Endothelial cell of umbilical vein (primary cell): ENCODE results near the gene RNF214. TPM values are rescaled to one million over a fixed set of nuclear protein-coding genes. Genes with fewer than 3 reads are reported as not detected.

Experiments used
- BruUV-seq: library from RNA; stranded (reverse); fragments of 400-500 nt; replicated peaks from 2 replicates; lab custom pipeline; 2021; lab: Mats Ljungman, UMichigan
- CTCF ChIA-PET: fragments of 300-600, 350-600 bp; sonication (Branson Sonifier 250); formaldehyde crosslinking; loops from one replicate; lab custom pipeline; 2021; ENCODE audit warnings: antibody characterized with exemption, inconsistent platforms; lab: Charles Lee
- POLR2A ChIA-PET: fragments of 300-600, 350-600 bp; sonication (Branson Sonifier 250); formaldehyde crosslinking; loops from one replicate; lab custom pipeline; 2021; ENCODE audit warnings: antibody characterized with exemption, inconsistent platforms; lab: Charles Lee
- DNase-seq: peaks from one replicate; pipeline ENCODE4 v3.0.0-alpha.2; 2011; ENCODE audit warnings: low read depth, low spot score
- FAIRE-seq: peaks from 2 replicates; lab custom pipeline; 2011; peaks lifted over from hg19 to GRCh38; lab: Jason Lieb, UNC
- H2AFZ ChIP-seq: 2 replicates; pipeline ENCODE4 v1.6.0; 2012; ENCODE audit warnings: low read depth, low read length, control low read depth, inconsistent platforms
- H3K27ac ChIP-seq: 2 replicates; pipeline ENCODE4 v1.5.1; 2011; ENCODE audit warnings: low read depth, mild to moderate bottlenecking, control low read depth, low read length, moderate library complexity; ENCODE audit not compliant: insufficient read depth
- H3K27me3 ChIP-seq, 2 experiments: 2 replicates each; pipeline versions ENCODE4 v1.6.0 to v1.6.1; 2011; ENCODE audit warnings: low read length in 2 of 2, mixed read lengths in 1 of 2; ENCODE audit not compliant: control insufficient read depth in 2 of 2, insufficient read depth in 2 of 2
- H3K36me3 ChIP-seq, 2 experiments: 2 replicates in 1 of 2; 3 replicates in 1 of 2; pipeline ENCODE4 v1.5.1; 2011; ENCODE audit warnings: low read length in 2 of 2, mild to moderate bottlenecking in 1 of 2, moderate library complexity in 1 of 2; ENCODE audit not compliant: control insufficient read depth in 2 of 2, insufficient read depth in 2 of 2; ENCODE audit errors: extremely low read depth in 1 of 2
- H3K4me1 ChIP-seq: 3 replicates; pipeline ENCODE4 v1.5.1; 2011; ENCODE audit warnings: mild to moderate bottlenecking, low read length; ENCODE audit not compliant: control insufficient read depth, insufficient read depth; ENCODE audit errors: extremely low read depth
- H3K4me2 ChIP-seq: 2 replicates; pipeline ENCODE4 v1.6.1; 2011; ENCODE audit warnings: low read length, control low read depth, mixed read lengths; ENCODE audit not compliant: insufficient read depth
- H3K4me3 ChIP-seq, 3 experiments: fragments of 200-600 bp in 1 of 3; sonication (generic), shearing (Covaris generic) in 1 of 3; replicated peaks in 1 of 3; 2 replicates each; pipeline ENCODE4 v1.5.1; 2011 to 2016; ENCODE audit warnings: control low read depth in 3 of 3, low read length in 3 of 3, mild to moderate bottlenecking in 2 of 3, inconsistent platforms in 1 of 3, low read depth in 1 of 3, moderate library complexity in 1 of 3; ENCODE audit not compliant: insufficient read depth in 1 of 3
- H3K79me2 ChIP-seq: 2 replicates; pipeline ENCODE4 v1.6.0; 2012; ENCODE audit warnings: low read length, inconsistent platforms; ENCODE audit not compliant: control insufficient read depth, insufficient read depth
- H3K9ac ChIP-seq: replicated peaks from 2 replicates; pipeline ENCODE3; 2011; ENCODE audit warnings: low read length, control low read depth; ENCODE audit not compliant: insufficient read depth; ENCODE audit errors: extremely low read depth
- H3K9me1 ChIP-seq: replicated peaks from 3 replicates; pipeline ENCODE4 v1.6.0; 2011; ENCODE audit warnings: mild to moderate bottlenecking, low read length; ENCODE audit not compliant: control insufficient read depth, insufficient read depth; ENCODE audit errors: extremely low read depth
- H3K9me3 ChIP-seq: replicated peaks from 2 replicates; pipeline ENCODE4 v1.5.1; 2012; ENCODE audit warnings: low read length, inconsistent platforms; ENCODE audit not compliant: control insufficient read depth, insufficient read depth
- H4K20me1 ChIP-seq: replicated peaks from 2 replicates; pipeline ENCODE3; 2011; ENCODE audit warnings: mild to moderate bottlenecking, low read length; ENCODE audit not compliant: control insufficient read depth, insufficient read depth; ENCODE audit errors: extremely low read depth
- EZH2 ChIP-seq: IDR thresholded peaks from 2 replicates; pipeline ENCODE4 v1.6.1; 2012; ENCODE audit warnings: borderline replicate concordance, low read depth, mild to moderate bottlenecking, moderate library complexity, low read length, inconsistent platforms; ENCODE audit not compliant: severe bottlenecking
- FOS ChIP-seq: IDR thresholded peaks from 2 replicates; pipeline ENCODE4 v1.6.1; 2011; ENCODE audit warnings: mild to moderate bottlenecking, low read length, moderate library complexity, borderline replicate concordance; ENCODE audit not compliant: insufficient read depth
- GATA2 ChIP-seq: IDR thresholded peaks from 2 replicates; pipeline ENCODE4 v1.7.0; 2011; ENCODE audit warnings: low read depth, mild to moderate bottlenecking, moderate library complexity, mixed read lengths, low read length; ENCODE audit not compliant: insufficient read length, insufficient read depth
- JUN ChIP-seq: IDR thresholded peaks from 2 replicates; pipeline ENCODE4 v1.6.1; 2011; ENCODE audit warnings: borderline replicate concordance, low read depth; ENCODE audit not compliant: insufficient read length, insufficient read depth
- MYC ChIP-seq: IDR thresholded peaks from one replicate; pipeline ENCODE4 v1.6.1; 2011; ENCODE audit warnings: mild to moderate bottlenecking, low read depth, low read length
- POLR2AphosphoS5 ChIP-seq: IDR thresholded peaks from 2 replicates; pipeline ENCODE4 v1.6.1; 2012; ENCODE audit warnings: low read depth, mild to moderate bottlenecking, control low read depth, low read length, moderate library complexity; ENCODE audit not compliant: insufficient read depth
- dilution Hi-C: fragments of 300-500 bp; cut with MboI; formaldehyde crosslinking; loops from one replicate; pipeline ENCODE4 v1.15.0; 2019; ENCODE audit warnings: low sequenced_read_pairs; ENCODE audit not compliant: extremely low pct_ligation_motif_present
- intact Hi-C: fragments of 100-400 bp; cut with micrococcal nuclease; formaldehyde crosslinking; loops from one replicate; pipeline ENCODE4 v1.10.0; 2022
- polyA plus RNA-seq, 4 experiments: library from polyadenylated mRNA; depleted of rRNA in 3 of 4; stranded (reverse) in 3 of 4; unstranded in 1 of 4; fragments of >200 nt; gene quantifications; 2 replicates each; pipeline versions ENCODE4 v1.2.1 to v1.2.3, GENCODE V29; 2011 to 2012; ENCODE audit warnings: missing spikeins in 1 of 4
- total RNA-seq: library from RNA; stranded (reverse); gene quantifications from 2 replicates; pipeline ENCODE4 v1.2.3, GENCODE V29; 2021
- TF ChIP-seq, protein P1 (sequence below): IDR thresholded peaks from 2 replicates; pipeline ENCODE4 v1.6.1; 2011; ENCODE audit not compliant: insufficient read depth, insufficient read length
- TF ChIP-seq, protein P2 (sequence below), 2 donors: IDR thresholded peaks; 1 replicate in 1 of 2; 2 replicates in 1 of 2; pipeline ENCODE4 v1.5.1; 2011; ENCODE audit warnings: low read length in 2 of 2, mild to moderate bottlenecking in 2 of 2, moderate library complexity in 2 of 2, control low read depth in 1 of 2, inconsistent platforms in 1 of 2, low read depth in 1 of 2; ENCODE audit not compliant: insufficient read depth in 1 of 2; ENCODE audit errors: extremely low read depth in 1 of 2

The RNF214 gene
- total and polyA plus RNA-seq, 2 donors (not counting 3 experiments of a cell fraction or from before 2014, with no cell fraction given): 24.3 to 28.2 TPM

DNA sequence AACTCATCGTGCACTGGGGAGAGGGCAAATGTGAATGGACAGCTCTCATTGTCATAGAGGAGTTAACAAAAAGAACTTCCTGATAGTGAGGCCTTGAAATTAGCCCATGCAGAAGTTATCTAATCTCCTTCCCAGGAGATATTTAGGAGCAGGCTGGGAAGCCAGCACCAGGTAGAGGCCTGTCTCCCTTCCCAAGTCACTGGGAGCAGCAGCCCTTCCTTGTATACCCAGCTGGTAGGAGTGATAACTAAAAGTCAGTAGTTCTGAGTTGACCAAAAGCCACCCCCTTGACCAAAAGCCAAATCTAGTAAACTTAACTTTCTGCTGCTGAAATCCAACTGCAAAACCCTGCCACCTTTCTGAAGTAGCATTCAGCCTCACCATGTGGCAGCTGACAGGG, 57.3 kb downstream of the RNF214 start:
- H3K9me1 ChIP-seq: no peaks in the 10 kb centered on the region
- H3K27me3 ChIP-seq: no peaks in the 10 kb centered on the region
- H3K9me3 ChIP-seq: no peaks in the 10 kb centered on the region
- intact Hi-C loops (no loop called here), dilution Hi-C loops (no loop called here)
- peaks cover 7 to 18% of the 10 kb centered on the region in 2 experiments for H3K36me3 ChIP-seq
- POLR2A ChIA-PET: no interaction called here
- no peak overlapping the region for H3K9ac ChIP-seq
- H3K27ac ChIP-seq: no peak overlapping the region
- no peak overlapping the region for H3K4me2 ChIP-seq
- H3K79me2 ChIP-seq: no peaks in the 10 kb centered on the region
- no peaks in the 10 kb centered on the region for H3K4me1 ChIP-seq
- no TSS peak for BruUV-seq
- DNase-seq (no peak), FAIRE-seq (no peak)
- H2AFZ ChIP-seq: no peak overlapping the region
- CTCF ChIA-PET: no interaction called here
- TF ChIP-seq EZH2: no peak
- TF ChIP-seq, protein P1, sequence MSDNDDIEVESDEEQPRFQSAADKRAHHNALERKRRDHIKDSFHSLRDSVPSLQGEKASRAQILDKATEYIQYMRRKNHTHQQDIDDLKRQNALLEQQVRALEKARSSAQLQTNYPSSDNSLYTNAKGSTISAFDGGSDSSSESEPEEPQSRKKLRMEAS: no peak
- no peak for TF ChIP-seq JUN
- TF ChIP-seq POLR2AphosphoS5: no peak
- TF ChIP-seq GATA2: no peak
- TF ChIP-seq FOS: no peak
- H3K4me3 ChIP-seq: no peak overlapping the region
- H4K20me1 ChIP-seq: no peaks in the 10 kb centered on the region

DNA sequence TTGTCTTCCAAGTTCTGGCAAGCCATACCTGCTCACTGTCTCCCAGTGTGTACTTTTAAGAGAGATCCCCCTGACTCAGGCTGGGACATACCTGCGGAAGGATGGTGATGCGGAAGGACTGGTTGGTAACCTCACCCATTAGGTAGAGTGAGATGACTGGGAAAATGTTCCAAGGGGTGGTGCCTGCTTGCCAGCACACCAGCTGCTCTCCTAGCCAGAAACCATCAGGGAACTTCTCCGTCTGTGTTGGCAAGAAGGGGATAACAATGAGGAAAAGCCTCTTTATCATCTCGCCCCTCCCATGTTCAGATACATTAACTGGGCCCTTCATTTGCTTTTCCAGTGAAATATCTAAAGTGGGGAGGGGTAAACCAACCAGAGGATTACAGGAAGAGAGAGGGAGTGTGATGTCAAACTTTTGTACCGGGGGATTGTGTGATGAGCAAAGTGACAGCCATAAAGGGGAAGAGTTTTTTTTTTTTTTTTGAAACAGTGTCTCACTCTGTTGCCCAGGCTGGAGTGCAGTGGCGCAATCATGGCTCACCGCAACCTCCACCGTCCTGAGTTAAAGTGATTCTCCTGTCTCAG, 58.4 kb downstream of the RNF214 start, which contains the start of gene BACE1-AS:
Gene BACE1-AS, plus strand, starts transcription at position 538 of the 588 bp plus-strand sequence.
- no peak within 1 kb of the TSS for H3K4me3 ChIP-seq
- H3K27ac ChIP-seq: no peak within 1 kb of the TSS
- dilution Hi-C loops (no loop called here), intact Hi-C loops (no loop called here)
- no peaks in the 10 kb centered on the region for H3K9me1 ChIP-seq
- H3K79me2 ChIP-seq: no peaks in the 10 kb centered on the region
- no peak within 1 kb of the TSS for H3K9ac ChIP-seq
- ChIA-PET POLR2A (no interaction called here), CTCF (no interaction called here)
- H2AFZ ChIP-seq: no peak within 1 kb of the TSS
- BruUV-seq: no TSS peak
- TF ChIP-seq POLR2AphosphoS5: no peak
- no peak for TF ChIP-seq FOS
- no peak for TF ChIP-seq MYC
- TF ChIP-seq, protein P2, sequence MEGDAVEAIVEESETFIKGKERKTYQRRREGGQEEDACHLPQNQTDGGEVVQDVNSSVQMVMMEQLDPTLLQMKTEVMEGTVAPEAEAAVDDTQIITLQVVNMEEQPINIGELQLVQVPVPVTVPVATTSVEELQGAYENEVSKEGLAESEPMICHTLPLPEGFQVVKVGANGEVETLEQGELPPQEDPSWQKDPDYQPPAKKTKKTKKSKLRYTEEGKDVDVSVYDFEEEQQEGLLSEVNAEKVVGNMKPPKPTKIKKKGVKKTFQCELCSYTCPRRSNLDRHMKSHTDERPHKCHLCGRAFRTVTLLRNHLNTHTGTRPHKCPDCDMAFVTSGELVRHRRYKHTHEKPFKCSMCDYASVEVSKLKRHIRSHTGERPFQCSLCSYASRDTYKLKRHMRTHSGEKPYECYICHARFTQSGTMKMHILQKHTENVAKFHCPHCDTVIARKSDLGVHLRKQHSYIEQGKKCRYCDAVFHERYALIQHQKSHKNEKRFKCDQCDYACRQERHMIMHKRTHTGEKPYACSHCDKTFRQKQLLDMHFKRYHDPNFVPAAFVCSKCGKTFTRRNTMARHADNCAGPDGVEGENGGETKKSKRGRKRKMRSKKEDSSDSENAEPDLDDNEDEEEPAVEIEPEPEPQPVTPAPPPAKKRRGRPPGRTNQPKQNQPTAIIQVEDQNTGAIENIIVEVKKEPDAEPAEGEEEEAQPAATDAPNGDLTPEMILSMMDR (IDR thresholded peaks at IDR 0.05; ENCODE audit: extremely low read depth in 1 of 2, insufficient read depth in 1 of 2, low read depth in 1 of 2, low read length in 2 of 2): no peak
- no peak for TF ChIP-seq JUN
- H3K9me3 ChIP-seq: no peaks in the 10 kb centered on the region
- no peaks in the 10 kb centered on the region for H4K20me1 ChIP-seq
- DNase-seq (no peak), FAIRE-seq (no peak)
- no peak within 1 kb of the TSS for H3K4me2 ChIP-seq
- H3K36me3 ChIP-seq: peaks cover 5 to 18% of the 10 kb centered on the region in 2 experiments
- no peaks in the 10 kb centered on the region for H3K27me3 ChIP-seq
- H3K4me1 ChIP-seq: no peaks in the 10 kb centered on the region
